ENCODE data around the gene FAM131C.

The FAM131C gene

GRCh38 chr1:16099412-16099811 lies 26.0 kb upstream of the FAM131C start:
- no peak for DNase-seq (ENCODE audit: low read depth)

- DNase-seq (ENCODE audit: low read depth), result no peak
Measured at GRCh38 chr1:16095447-16095846, 22.0 kb upstream of the FAM131C start.

GRCh38 chr1:16094453-16095158 lies 21.2 kb upstream of the FAM131C start:
- DNase-seq (ENCODE audit: low read depth), result no peak

GRCh38 chr1:16093611-16094010 lies 20.2 kb upstream of the FAM131C start:
- DNase-seq (ENCODE audit: low read depth), result no peak

GRCh38 chr1:16092923-16093511 lies 19.6 kb upstream of the FAM131C start:
- DNase-seq (ENCODE audit: low read depth), result no peak

GRCh38 chr1:16092097-16092922 lies 18.9 kb upstream of the FAM131C start:
- DNase-seq (ENCODE audit: low read depth), result no peak

- no peak for DNase-seq (ENCODE audit: low read depth)
Measured at GRCh38 chr1:16091296-16091695, 17.8 kb upstream of the FAM131C start.

- no peak for DNase-seq (ENCODE audit: low read depth)
Measured at GRCh38 chr1:16090076-16090826, 16.8 kb upstream of the FAM131C start.

GRCh38 chr1:16088996-16089395 lies 15.5 kb upstream of the FAM131C start:
- no peak for DNase-seq (ENCODE audit: low read depth)

- no peak for DNase-seq (ENCODE audit: low read depth)
Measured at GRCh38 chr1:16088351-16088911, 15.0 kb upstream of the FAM131C start.

GRCh38 chr1:16087733-16088132 lies 14.3 kb upstream of the FAM131C start:
- DNase-seq (ENCODE audit: low read depth), result no peak

GRCh38 chr1:16085522-16085921 lies 12.1 kb upstream of the FAM131C start:
- no peak for DNase-seq (ENCODE audit: low read depth)

- DNase-seq (ENCODE audit: low read depth), result no peak
Measured at GRCh38 chr1:16083486-16083885, 10.0 kb upstream of the FAM131C start.

- peak; percentile 24 for DNase-seq (ENCODE audit: low read depth)
Measured at GRCh38 chr1:16082283-16083038, 9.0 kb upstream of the FAM131C start.

- DNase-seq (ENCODE audit: low read depth), result no peak
Measured at GRCh38 chr1:16081636-16082035, 8.2 kb upstream of the FAM131C start.

GRCh38 chr1:16080422-16081150 lies 7.1 kb upstream of the FAM131C start:
- DNase-seq (ENCODE audit: low read depth), result no peak

- DNase-seq (ENCODE audit: low read depth), result peak; percentile 53
Measured at GRCh38 chr1:16078925-16079656, 5.6 kb upstream of the FAM131C start.

GRCh38 chr1:16077406-16078245 lies 4.2 kb upstream of the FAM131C start:
- DNase-seq (ENCODE audit: low read depth), result no peak

- no peak for DNase-seq (ENCODE audit: low read depth)
Measured at GRCh38 chr1:16076865-16077238, 3.4 kb upstream of the FAM131C start.
